Hematopoietic multipotent progenitor cell treated with erythropoietin and hydrocortisone succinate and interleukin-3 and kit ligand, for 17 days (in vitro differentiated cells): ENCODE data around the gene FOXP4.

Source experiments
- DNase-seq: peaks from one replicate; pipeline ENCODE4 v3.0.0-alpha.2; 2015; ENCODE audit warnings: low spot score

FOXP4 gene

DNA sequence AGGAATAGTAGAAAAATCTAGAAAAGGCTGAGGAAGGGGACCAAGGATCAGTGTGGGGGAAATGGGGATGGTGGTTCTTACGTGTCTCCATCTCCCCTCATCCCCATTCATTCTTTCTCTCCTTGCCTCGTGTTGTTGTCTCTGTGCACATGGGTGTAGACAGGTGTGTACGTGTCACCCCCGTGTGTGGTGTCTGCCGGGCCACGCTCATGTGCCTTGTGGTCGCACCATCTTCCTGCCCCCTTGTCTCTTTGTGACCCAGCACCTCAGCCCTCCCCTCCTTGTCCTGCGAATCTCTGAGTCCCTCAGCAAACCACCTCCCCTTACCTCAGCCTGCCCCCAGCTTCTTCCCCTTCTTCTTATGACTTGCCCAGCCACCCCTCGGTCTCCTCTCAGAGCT lies 39.4 kb downstream of the FOXP4 start:
- no peak for DNase-seq

DNA sequence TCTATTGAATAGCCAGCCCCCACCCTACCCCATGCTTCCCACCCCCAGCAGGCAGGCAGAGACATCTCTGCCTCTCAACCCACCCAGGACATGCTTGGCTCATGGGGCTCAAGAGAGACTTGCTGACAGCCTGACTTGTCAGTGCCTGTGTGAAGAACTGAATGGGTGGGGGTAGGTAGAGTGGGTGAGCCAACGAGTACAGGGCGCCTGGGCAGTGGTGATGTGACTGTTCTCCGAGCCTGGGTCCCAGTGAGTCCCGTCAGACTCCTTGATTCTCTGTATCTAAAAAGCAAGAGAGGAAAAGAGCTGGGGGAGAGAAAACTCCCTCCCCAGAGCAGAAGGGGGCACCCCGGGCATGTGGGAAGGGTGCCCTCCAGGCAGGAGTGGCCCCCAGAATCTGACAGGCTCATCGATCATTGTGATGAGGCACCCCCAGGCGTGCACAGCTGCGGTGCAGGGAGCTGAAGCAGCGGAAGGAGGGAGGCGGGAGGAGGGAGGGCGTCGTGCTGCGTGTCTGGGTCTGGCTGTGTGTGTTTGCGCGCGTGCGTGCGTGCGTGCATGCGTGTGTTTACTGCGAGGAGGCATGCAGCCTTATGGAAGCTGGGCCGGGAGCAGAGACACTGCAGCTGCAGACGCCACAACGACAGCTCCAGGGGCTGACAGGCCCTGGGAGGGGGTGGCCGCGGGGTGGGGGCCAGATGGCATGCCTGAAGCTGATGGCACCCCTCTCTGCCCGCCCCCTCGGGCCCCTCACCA lies 40.2 kb downstream of the FOXP4 start:
- DNase-seq, result no peak

- no peak for DNase-seq
Measured at GRCh38 chr6:41587131-41587879, 41.1 kb downstream of the FOXP4 start.

GRCh38 chr6:41588111-41588510 lies 41.9 kb downstream of the FOXP4 start:
- DNase-seq, result no peak

GRCh38 chr6:41589223-41589622 lies 43.0 kb downstream of the FOXP4 start:
- no peak for DNase-seq

GRCh38 chr6:41589636-41590622 lies 43.7 kb downstream of the FOXP4 start:
- no peak for DNase-seq

GRCh38 chr6:41591122-41591521 lies 44.9 kb downstream of the FOXP4 start:
- no peak for DNase-seq

- peak; percentile 66 for DNase-seq
Measured at GRCh38 chr6:41591859-41592502, 45.8 kb downstream of the FOXP4 start.

- DNase-seq, result no peak
Measured at GRCh38 chr6:41593406-41593805, 47.2 kb downstream of the FOXP4 start.

- no peak for DNase-seq
Measured at GRCh38 chr6:41593839-41594238, 47.7 kb downstream of the FOXP4 start.

DNA sequence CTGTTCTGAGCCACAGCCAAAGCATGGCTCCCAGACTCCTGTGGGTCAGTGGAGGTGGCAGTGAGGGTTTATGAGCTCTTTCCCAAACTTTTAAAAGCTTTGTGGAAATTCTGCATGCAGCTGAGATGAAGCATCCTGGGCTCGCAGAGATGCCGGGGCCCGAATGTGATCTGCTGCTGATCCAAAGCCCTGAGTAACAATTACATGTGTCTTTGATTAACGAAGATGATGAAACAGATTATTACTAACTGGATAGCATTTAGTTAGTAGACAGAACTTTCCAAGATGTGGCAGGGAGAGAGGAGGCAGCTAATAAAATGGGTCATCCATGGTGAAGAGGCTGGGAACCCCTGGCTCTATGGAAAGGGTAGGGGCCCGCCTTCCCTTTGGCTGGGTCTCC lies 48.1 kb downstream of the FOXP4 start:
- DNase-seq, result no peak

- no peak for DNase-seq
Measured at GRCh38 chr6:41594766-41595165, 48.6 kb downstream of the FOXP4 start.

- no peak for DNase-seq
Measured at GRCh38 chr6:41595166-41595565, 49.0 kb downstream of the FOXP4 start.

DNA sequence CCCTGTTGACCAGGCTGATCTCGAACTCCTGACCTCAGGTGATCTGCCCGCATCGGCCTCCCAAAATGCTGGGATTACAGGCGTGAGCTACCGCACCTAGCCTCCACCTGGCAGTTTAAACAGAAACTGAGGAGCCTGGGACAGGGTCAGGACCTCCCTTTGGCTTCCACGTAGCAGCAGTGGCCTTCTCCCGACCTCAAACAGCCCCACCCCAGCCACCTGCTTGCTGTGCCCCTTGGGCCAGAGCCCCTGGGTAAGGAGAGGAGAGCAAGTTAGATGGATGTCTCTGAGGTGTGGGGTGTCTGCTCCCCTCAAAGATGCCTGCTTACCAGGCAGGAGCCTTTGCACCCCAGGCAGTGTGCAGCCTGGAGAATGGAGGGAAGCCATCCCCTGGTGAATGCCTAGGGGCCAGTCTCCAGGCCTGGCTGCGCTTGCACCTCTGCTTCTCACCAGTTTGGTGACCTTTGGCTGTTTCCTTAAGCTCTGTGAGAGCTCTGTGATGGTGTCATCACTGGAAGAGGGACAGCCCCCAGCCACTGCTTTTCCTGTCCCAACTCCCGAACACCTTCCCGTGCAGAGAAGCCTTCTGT lies 50.0 kb downstream of the FOXP4 start:
- DNase-seq, result no peak

DNA sequence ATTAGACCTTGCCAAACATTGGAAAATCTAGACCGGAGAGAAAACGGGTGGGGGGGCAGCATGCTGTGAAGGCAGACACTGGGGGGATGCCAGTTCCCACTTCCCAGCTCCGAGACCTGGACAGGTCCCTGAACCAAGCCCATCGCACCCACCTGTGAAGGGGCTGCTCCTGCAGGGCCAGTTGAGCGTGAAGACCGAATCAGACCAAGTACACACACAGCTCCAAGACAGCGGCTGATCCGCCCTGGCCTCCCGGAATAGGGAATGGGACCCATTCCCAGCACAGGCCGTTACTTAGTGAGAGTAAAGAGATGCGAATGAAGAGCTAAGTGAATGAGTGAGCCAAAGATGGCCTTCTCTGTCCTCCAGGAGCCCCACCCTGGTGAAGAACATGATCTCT lies 50.6 kb downstream of the FOXP4 start:
- DNase-seq, result no peak

DNA sequence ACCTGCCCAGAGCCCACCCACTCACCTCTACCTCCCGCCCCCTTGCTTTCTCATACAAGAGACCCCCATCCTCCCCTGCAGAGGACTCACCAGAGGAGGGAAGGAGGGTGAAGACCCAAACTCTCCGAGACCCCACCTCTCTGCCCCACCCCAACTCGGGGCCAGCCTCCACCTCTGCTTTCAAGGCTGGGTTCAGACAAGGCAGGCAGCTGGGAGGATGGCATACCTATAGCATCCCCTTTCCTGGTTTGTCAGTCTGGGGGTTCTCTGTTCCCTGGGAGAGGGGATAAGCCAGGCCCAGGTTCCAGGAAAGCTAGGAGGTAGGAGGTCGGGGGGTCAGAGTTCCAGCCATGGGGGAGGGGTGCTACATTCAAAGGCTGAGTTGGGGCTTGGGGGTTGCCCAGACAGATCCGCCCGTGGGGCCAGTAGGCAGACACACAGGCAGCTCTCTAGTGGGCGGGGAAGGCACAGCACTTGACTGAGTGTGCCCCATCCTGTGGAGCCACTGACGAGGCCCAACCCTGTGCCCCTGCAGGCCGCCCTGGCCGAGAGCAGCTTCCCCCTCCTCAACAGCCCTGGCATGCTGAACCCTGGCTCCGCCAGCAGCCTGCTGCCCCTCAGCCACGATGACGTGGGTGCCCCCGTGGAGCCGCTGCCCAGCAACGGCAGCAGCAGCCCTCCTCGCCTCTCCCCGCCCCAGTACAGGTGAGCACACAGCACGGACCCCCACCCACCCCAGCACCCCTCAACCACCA lies 51.2 kb downstream of the FOXP4 start:
- no peak for DNase-seq

DNA sequence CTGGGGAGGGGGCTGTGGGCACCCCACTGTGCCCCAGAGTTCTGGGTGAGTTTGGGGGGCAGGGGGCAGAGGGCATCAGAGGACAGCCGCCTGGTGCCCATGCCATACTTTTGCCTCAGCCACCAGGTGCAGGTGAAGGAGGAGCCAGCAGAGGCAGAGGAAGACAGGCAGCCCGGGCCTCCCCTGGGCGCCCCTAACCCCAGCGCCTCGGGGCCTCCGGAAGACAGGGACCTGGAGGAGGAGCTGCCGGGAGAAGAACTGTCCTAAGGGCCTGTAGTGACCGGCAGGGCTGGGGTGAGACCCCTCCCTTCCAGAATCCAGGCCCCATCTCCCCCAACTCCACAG lies 52.5 kb downstream of the FOXP4 start:
- DNase-seq, result no peak

DNA sequence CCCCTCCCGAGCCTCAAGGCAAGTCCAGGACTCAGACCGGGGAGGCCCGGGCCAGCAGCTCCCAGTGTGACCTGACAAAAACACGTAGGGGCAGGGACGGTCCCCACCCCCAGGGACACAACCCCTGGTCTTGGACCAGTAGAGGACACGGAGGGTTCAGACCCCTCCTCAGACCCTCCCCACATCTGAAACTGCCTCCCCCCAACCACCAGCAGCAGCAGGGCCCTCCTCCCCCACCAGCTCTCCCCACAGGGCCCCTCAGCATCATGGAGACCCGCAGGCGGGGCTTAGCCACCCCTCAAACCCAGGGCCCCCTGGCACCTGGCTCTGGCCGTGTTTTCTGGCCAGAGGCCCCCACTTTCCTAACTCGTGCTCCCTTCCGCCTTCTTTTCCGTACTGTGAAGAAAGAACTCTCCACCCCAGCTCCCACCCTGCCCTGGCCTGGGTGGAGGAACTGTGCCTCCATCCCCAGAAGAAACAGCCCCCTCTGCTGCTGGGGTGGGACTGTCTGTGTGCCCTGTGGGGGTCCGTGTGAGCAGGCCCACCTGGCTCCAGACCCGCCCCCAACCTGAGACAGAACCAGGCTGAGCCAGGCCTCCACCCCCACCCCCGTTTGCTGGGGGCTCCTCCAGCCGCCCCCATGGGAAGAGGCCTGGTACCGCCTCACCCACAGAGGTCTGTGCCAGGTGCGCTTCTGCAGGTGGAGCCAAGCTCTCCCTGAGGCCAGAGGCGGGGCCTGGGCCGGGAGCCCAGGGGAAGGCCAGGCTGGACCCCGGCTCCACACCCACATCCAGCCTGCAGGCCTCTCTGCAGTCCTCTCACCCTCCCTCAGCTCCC lies 53.1 kb downstream of the FOXP4 start:
- no peak for DNase-seq

DNA sequence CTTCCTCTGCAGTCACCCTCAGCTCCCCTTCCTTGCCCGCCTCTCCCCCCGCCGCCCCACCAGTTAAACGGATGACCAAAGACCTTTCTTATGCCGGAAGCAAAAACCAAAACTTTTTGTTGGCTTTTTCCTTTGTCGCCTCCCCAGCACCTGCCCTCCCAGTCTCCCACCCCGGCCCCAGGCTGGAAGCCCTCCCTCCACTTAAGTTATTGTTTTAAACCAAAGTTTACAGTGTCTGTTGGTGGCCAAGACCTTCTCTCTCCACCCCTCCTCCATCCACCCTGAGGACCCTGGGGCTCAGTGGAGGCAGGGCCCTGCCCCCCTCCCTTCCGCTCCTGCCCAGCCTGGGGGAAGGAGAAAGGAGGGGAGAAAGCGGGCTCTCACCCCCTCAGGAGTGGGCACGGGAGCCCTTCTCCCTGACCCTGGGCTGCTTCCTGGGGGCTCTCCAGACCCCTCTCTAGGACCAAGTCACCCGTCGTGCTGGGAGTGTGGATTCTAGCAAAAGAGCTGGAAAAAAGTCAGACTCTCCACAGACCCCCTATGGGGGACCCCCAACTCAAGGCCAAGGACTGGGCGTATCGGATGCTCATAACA lies 53.8 kb downstream of the FOXP4 start:
- DNase-seq, result no peak
